OCI-LY7 (cell line): ENCODE data around the gene GRIA4. TPM values are rescaled to one million over a fixed set of nuclear protein-coding genes. Genes with fewer than 3 reads are reported as not detected.

Source experiments
- BruUV-seq: library from RNA; stranded (reverse); fragments of 400-500 nt; replicated peaks from 2 replicates; lab custom pipeline; 2021; lab: Mats Ljungman, UMichigan
- CTCF ChIA-PET: fragments of 300-600 bp; sonication (Branson Sonifier 250); formaldehyde crosslinking; loops from one replicate; lab custom pipeline; 2022; ENCODE audit warnings: antibody characterized with exemption; ENCODE audit not compliant: unreplicated experiment; lab: Charles Lee
- POLR2A ChIA-PET: fragments of 300-600 bp; sonication (Branson Sonifier 250); formaldehyde crosslinking; loops from one replicate; lab custom pipeline; 2022; ENCODE audit warnings: antibody characterized with exemption; lab: Charles Lee
- DNase-seq: peaks from one replicate; pipeline ENCODE4 v3.0.0-alpha.2; 2015; ENCODE audit warnings: low spot score
- H2AFZ ChIP-seq: fragments of 200-600 bp; sonication (generic), shearing (Covaris generic); 2 replicates; pipeline ENCODE4 v1.6.1; 2014; ENCODE audit warnings: mild to moderate bottlenecking, antibody characterized with exemption, low read length, moderate library complexity
- H3K27ac ChIP-seq: fragments of 200-600 bp; sonication (generic); 2 replicates; pipeline ENCODE4 v1.5.1; 2014; ENCODE audit warnings: mixed run types, low read depth, mild to moderate bottlenecking, moderate library complexity, low read length, inconsistent platforms; ENCODE audit not compliant: poor library complexity, severe bottlenecking
- H3K36me3 ChIP-seq: fragments of 200-600 bp; sonication (generic); 2 replicates; pipeline ENCODE4 v1.6.1; 2014; ENCODE audit warnings: mild to moderate bottlenecking, antibody characterized with exemption, low read length, moderate library complexity, mixed read lengths; ENCODE audit not compliant: insufficient read depth
- H3K4me1 ChIP-seq: fragments of 200-600 bp; sonication (generic); 2 replicates; pipeline ENCODE4 v1.5.1; 2014; ENCODE audit warnings: mild to moderate bottlenecking, low read length; ENCODE audit not compliant: insufficient read depth, poor library complexity, severe bottlenecking
- H3K4me2 ChIP-seq: fragments of 200-600 bp; sonication (generic); 2 replicates; pipeline ENCODE4 v1.6.1; 2014; ENCODE audit warnings: mild to moderate bottlenecking, low read length
- H3K4me3 ChIP-seq: fragments of 200-600 bp; sonication (generic); 2 replicates; pipeline ENCODE4 v1.5.1; 2014; ENCODE audit warnings: mild to moderate bottlenecking, low read depth, low read length; ENCODE audit not compliant: poor library complexity, severe bottlenecking
- H3K79me2 ChIP-seq: fragments of 200-600 bp; sonication (generic); 2 replicates; pipeline ENCODE4 v1.6.1; 2016; ENCODE audit warnings: low read depth, mild to moderate bottlenecking, low read length, moderate library complexity, mixed read lengths; ENCODE audit not compliant: insufficient read depth
- H3K9me2 ChIP-seq: fragments of 200-600 bp; sonication (generic); 2 replicates; pipeline ENCODE4 v1.6.1; 2016; ENCODE audit warnings: mild to moderate bottlenecking, low read length, mixed read lengths; ENCODE audit not compliant: insufficient read depth
- H3K9me3 ChIP-seq: fragments of 200-600 bp; sonication (generic); 2 replicates; pipeline ENCODE4 v1.6.1; 2014; ENCODE audit warnings: mild to moderate bottlenecking, mixed run types, low read length, mixed read lengths
- H4K20me1 ChIP-seq: fragments of 200-600 bp; sonication (generic); 2 replicates; pipeline ENCODE4 v1.6.1; 2014; ENCODE audit warnings: mild to moderate bottlenecking, antibody characterized with exemption, low read length, moderate library complexity, mixed read lengths; ENCODE audit not compliant: insufficient read depth
- EZH2phosphoT487 ChIP-seq: fragments of 200-600 bp; sonication (generic); IDR thresholded peaks from 2 replicates; pipeline ENCODE4 v1.6.1; 2018; ENCODE audit warnings: low read depth, borderline replicate concordance, mild to moderate bottlenecking, mixed run types, antibody characterized with exemption, low read length, moderate library complexity, mixed read lengths
- intact Hi-C: fragments of 100-400 bp; cut with micrococcal nuclease; formaldehyde crosslinking; loops from one replicate; pipeline ENCODE4 v1.10.0; 2022; ENCODE audit not compliant: unreplicated experiment
- total RNA-seq, 2 experiments: library from RNA; depleted of rRNA in 1 of 2; stranded (reverse); fragments of >200 nt in 1 of 2; shearing (Covaris generic) in 1 of 2; gene quantifications; 2 replicates each; pipeline ENCODE4 v1.2.3, GENCODE V29; 2014 to 2022
- TF ChIP-seq, protein P1 (sequence below): fragments of 200-600 bp; sonication (generic); conservative IDR thresholded peaks from 2 replicates; pipeline ENCODE4 v1.5.1; 2014; ENCODE audit warnings: mild to moderate bottlenecking, antibody characterized with exemption, low read length, moderate library complexity, mixed read lengths

Gene GRIA4
- total RNA-seq, 2 experiments from 2014 or later: not detected

DNA sequence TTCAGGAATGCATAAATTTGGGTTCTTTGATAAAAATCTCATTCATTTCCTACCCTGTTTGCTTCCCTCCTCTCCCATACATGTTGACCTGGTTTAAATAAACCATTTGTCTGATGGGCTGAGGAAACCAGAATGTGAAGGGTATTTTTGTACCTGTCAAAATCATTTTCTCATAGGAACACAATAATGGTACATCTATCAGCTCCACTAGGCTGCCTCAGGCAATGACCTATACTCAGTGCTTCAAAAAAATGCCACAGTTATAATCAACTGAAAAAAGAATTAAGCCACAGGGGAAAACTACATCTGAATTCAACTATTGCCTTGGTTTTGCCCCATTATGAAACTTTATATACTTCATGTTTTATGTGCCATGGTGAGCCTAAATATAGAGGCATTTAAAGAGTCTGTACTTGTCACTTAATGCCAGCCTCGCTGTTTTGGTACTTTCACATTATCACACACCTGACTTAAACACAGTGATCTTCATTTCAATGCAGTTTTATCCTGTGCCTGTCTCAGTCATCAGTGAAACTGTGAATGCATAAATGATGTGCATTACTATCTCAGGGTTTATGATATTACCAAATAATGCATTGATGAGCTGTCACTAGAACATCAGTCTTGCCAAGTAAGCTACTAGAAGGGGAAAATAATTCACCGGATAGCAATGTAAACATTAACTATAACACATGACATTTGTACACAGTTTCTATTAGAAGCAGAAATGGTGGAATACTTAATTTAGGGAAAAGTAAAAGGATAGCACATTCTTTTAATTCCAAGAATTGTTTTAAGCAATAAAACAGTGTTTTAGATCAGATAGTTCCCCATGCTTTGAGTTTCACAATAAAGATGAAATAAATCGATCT lies 319.4 kb downstream of the GRIA4 start:
- Histone ChIP-seq H3K4me1 (no peaks in the 10 kb centered on the region), H2AFZ (no peak overlapping the region), H3K9me3 (no peaks in the 10 kb centered on the region), H3K79me2 (no peaks in the 10 kb centered on the region), H3K9me2 (no peaks in the 10 kb centered on the region), H3K27ac (no peak overlapping the region), H3K36me3 (no peaks in the 10 kb centered on the region), H3K4me2 (no peak overlapping the region), H3K4me3 (no peak overlapping the region), H4K20me1 (no peaks in the 10 kb centered on the region)
- no TSS peak for BruUV-seq
- no peak for DNase-seq
- CTCF ChIA-PET: no interaction called here
- intact Hi-C loops: no loop called here
- POLR2A ChIA-PET: no interaction called here
- TF ChIP-seq, protein P1, sequence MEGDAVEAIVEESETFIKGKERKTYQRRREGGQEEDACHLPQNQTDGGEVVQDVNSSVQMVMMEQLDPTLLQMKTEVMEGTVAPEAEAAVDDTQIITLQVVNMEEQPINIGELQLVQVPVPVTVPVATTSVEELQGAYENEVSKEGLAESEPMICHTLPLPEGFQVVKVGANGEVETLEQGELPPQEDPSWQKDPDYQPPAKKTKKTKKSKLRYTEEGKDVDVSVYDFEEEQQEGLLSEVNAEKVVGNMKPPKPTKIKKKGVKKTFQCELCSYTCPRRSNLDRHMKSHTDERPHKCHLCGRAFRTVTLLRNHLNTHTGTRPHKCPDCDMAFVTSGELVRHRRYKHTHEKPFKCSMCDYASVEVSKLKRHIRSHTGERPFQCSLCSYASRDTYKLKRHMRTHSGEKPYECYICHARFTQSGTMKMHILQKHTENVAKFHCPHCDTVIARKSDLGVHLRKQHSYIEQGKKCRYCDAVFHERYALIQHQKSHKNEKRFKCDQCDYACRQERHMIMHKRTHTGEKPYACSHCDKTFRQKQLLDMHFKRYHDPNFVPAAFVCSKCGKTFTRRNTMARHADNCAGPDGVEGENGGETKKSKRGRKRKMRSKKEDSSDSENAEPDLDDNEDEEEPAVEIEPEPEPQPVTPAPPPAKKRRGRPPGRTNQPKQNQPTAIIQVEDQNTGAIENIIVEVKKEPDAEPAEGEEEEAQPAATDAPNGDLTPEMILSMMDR: no peak
- no peak for TF ChIP-seq EZH2phosphoT487

DNA sequence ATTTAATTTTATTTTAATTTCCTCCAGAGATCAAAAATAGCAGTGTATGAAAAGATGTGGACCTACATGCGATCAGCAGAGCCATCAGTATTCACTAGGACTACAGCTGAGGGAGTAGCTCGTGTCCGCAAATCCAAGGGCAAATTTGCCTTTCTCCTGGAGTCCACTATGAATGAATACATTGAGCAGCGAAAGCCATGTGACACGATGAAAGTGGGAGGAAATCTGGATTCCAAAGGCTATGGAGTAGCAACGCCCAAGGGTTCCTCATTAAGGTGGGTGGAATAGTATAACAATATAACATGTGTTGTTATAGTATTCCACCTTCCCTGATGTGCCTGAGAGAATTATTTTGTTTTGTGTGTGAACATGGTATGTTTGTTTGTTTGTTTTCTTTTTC lies 323.8 kb downstream of the GRIA4 start:
- H3K36me3 ChIP-seq: no peaks in the 10 kb centered on the region
- H3K27ac ChIP-seq: no peak overlapping the region
- no TSS peak for BruUV-seq
- no peak overlapping the region for H3K4me3 ChIP-seq
- no peak for TF ChIP-seq EZH2phosphoT487
- TF ChIP-seq, protein P1: no peak
- H3K4me1 ChIP-seq: no peaks in the 10 kb centered on the region
- no peak overlapping the region for H2AFZ ChIP-seq
- no peak for DNase-seq
- ChIA-PET POLR2A (no interaction called here), CTCF (no interaction called here)
- intact Hi-C loops: no loop called here
- no peaks in the 10 kb centered on the region for H3K9me2 ChIP-seq
- no peaks in the 10 kb centered on the region for H4K20me1 ChIP-seq
- H3K4me2 ChIP-seq: no peak overlapping the region
- H3K9me3 ChIP-seq: no peaks in the 10 kb centered on the region
- H3K79me2 ChIP-seq: no peaks in the 10 kb centered on the region

DNA sequence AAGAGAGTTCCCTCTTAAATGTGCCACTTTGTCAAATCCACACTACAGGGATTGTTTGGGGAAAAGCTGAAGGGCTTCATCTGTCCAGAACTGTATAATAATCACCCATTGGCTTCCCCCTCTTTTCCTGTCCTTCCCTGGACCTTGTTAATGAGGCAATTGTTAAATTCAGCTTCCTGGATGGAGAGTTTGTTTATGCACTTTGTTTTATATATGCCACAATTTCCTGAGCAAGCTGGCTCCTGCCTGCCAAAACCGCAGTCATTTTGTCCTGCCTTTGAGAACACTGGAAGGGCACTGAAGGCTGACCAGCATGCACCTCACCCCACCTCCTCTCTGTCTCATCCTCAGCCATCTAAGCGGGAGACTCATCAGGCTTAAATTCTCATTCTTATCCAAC lies 325.9 kb downstream of the GRIA4 start:
- CTCF ChIA-PET: no interaction called here
- intact Hi-C loops: no loop called here
- no peaks in the 10 kb centered on the region for H3K4me1 ChIP-seq

More for the DNA sequence above, 325.9 kb downstream of the GRIA4 start:
- no peaks in the 10 kb centered on the region for H3K9me2 ChIP-seq
- H3K79me2 ChIP-seq: no peaks in the 10 kb centered on the region
- no TSS peak for BruUV-seq
- H2AFZ ChIP-seq: no peak overlapping the region
- H3K36me3 ChIP-seq: no peaks in the 10 kb centered on the region
- no peak for TF ChIP-seq EZH2phosphoT487
- TF ChIP-seq, protein P1: no peak
- POLR2A ChIA-PET: no interaction called here
- no peak for DNase-seq
- H3K4me3 ChIP-seq: no peak overlapping the region
- H3K27ac ChIP-seq: no peak overlapping the region
- H3K4me2 ChIP-seq: no peak overlapping the region
- no peaks in the 10 kb centered on the region for H4K20me1 ChIP-seq
- H3K9me3 ChIP-seq: no peaks in the 10 kb centered on the region
